ENCODE results near the gene IER5.

DNA sequence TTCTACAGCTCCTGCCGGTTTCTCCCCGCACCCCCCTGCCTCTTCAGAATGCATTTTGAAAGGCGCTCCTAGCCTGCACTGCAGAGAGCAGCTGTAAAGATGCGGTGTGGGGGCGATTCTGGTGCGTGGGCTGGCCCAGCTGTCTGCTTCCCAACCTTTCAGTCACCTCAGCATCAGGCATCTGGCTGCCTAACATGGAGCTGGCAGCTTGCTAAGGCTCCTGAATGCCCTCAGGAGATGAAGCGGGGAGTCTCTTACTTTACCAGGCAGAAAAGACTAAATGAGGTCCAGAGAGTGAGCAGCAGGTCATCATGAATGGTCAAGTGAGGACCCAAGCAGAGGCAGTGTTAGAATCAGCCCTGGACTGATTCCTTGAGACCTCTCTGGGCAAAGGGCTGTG lies 8.7 kb downstream of the IER5 start:
- no peak for TF ChIP-seq EZH2phosphoT487 (IDR thresholded peaks at IDR 0.05; ENCODE audit: insufficient read depth, low read depth)
- TF ChIP-seq EZH2 (IDR thresholded peaks at IDR 0.05; ENCODE audit: insufficient read depth, poor library complexity, severe bottlenecking) = no peak
